Effector CD8-positive, alpha-beta T cell (primary cell): ENCODE measurements around the gene STC2.

Experiments used
- DNase-seq: peaks from one replicate; lab custom pipeline; 2025; lab: John Stamatoyannopoulos, UW

STC2 gene

DNA sequence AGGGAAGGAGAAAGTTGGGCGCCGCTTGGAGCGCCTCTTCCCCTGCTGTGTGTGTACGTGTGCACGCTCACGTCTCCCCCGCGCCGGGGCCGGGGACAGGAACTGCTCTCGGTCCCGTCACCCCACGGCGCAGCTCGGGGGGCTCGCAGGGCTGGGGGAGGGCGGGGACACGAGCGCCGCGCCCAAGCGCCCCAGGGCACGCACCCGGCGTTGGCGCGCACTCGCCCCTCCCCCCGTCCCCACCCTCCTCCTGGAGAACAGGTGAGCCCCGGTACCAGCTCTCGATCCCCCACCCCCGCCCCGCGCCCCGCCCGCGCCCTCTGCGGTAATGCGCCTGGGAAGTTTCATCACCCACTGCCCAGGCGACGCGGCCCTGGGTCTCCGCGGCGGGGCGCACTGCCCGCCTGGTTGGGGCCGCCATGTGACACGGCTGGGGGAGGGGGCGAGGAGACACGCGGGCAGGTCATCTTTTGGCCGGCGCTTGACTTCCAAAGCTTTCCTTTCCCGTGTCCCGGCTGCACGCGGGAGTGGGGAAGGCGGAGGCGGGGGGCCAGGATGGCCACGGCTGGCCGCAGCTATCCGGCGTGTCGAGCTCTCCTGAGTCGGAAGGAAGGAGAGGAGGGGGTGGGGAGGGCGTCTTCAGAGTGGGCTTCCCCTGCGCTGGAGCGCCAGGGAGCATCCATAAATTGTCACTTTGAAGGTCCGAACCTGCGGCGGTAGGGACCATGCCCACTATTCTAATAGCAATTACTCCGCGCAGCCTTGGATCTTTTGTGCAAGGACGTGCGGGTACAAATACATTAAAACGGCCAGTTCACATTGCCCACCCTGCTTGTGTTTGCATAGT lies 1.5 kb upstream of the STC2 start:
- no peak for DNase-seq

DNA sequence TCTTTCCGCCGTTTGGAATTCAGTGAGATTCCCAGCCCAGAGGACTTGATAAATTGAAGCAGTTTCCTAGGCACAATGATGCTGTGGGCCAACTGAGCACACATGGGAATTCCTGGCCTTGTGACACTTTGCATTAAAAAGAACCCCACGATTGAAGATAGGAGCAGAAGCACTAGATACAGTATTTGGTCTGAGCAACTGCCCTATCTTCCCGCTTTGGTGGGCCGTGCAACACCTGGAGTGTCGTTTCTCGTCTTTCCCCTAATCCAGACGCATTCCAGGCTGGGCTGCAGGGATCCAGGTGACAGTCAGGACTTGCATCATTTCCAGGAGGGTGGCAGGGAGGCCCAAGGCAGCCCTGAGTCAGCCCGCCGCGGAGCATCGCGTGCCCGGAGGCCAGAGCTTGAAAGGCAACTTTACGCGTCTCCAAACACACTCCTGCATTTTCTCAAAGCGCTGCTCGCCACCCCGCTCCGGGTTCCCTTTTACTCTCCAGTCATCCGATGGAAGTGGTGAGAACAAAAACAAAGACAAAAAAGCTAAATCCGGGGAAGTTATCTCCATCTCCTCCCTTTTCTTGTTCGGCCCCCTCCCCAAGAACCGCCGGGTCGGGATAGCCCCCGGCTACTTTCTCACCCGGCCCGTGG lies 753 bp upstream of the STC2 start:
- no peak for DNase-seq

DNA sequence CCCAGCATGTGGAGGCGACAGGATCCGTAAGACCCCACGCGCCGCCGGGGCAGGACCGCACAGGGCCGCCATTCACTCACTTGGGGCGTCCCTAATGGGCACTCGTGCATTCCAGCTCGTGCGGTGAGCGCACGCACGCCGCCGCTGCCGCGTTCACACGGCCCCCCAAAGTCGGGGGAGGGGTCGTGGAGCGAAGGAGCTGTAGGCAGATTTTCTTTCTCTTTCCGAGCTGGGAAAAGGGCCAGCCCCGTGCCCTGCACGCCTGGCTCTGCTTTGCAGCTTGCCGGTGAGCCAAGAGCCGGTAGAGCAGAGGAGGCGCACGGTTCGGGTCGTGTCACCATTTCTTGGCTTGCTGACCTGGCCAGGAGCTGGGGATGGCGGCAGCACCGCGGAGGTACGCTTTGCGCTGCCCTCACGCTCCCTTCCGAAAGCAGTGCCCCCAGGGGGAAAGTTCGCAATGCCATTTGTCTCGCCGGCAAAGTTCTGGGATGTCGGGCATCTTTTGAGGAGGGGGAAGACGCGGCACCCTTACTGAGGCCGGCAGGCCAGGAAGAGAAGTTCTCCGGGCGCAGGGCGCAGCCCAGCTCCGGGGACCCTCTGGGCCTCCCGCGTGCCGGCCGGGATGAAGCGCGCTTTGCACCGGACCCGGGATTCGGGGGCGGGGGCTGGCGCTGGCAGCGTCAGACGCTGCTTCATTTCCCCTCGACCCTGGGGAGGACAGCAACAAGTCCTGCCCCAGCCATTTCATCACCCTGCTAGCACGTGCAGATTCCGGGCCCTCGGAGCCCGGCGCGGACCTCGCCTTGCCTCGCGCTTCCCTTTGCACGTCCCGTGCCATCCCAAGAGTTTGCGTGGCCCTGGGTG lies 898 bp downstream of the STC2 start:
- no peak for DNase-seq

DNA sequence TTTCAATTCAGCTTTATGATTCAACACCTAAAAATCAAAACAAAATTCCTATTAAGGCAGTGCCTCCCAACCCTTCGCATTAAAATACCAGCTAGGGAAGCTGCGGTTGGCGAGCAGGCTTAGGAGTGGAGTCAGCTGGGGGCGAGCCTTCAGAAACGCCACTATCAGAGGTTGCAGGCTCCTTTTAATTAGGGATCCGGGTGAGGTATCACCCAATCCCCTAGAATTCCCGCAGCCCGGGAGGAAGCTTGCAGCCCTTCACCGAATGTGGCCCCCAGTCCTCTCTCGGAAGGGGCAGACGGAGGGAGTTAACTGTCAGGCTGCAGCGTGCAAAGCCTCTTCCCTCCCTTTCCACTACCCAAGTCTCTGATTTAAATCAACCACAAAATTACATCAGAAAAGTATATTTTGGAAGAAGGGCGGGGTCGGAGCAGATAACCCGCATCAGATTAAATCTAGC lies 1.7 kb downstream of the STC2 start:
- no peak for DNase-seq

DNA sequence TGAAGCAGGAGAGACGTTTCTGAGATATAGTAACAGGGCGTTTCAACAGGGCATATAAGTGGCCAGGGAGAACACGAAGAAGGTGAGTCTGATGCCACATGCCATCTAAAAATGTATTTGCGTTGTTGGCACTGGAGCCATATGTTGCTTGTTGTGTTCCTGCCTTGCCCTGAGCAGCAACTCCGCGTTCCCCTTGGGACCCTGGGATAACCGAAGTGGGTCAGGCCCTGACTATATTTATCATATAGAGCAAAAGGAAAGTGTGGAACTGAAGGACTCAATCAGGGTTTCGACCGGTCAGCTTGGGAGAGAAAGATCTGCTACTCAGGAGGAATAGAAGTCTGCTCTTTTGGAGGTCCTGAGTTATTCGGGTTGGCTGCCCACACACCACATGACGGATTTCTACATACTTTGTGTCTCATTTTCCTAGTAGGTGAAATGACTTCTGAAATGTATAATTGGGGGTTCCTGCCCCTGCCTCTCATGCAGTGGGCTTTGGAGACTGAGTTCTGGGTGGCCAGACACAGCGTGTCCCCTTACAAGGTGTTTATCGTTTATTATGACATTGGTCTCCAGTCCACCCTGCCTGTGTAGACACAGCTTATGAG lies 3.0 kb downstream of the STC2 start:
- no peak for DNase-seq

DNA sequence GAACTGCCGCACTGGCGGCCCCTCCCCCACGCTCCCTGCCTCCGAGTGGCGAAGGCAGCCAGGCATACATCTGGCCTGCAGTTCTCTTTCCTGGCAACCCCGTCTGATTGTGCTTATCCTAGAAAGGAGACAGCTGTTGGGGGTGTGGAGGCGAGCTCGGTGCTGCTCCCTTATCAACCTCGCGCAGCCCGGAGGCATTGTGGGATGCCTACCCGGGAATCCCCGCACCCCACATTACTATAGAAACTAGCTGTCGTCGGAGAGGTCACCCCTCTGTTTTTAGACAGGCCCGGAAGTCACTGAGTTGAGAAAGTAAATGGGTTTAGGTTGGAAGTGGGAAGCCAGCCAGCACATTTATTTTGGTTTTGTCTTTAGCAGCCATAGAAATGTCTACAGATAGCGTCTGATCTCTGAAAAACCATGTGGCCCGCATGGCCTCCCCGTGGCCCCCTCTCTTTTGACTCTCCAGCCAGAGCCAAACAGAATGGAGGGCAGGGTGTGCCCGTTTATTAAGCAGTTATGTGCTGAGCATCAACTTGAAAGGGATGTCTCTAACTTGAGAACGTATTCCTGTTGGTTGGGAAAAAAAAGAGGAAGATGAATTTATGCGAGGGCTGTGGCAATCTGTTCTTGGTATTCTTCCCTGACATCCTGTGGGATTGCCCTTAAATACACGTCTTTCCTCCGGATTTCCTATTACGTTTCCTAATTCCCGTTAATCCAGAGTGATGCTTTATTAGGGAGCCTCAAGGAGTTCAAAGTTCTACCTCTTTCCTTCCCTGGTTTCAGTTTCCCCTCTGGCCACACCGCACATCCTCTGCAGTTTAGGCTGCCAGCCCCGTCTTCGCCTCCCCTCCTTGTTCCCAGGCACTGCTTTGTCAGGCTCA lies 3.9 kb downstream of the STC2 start:
- no peak for DNase-seq

DNA sequence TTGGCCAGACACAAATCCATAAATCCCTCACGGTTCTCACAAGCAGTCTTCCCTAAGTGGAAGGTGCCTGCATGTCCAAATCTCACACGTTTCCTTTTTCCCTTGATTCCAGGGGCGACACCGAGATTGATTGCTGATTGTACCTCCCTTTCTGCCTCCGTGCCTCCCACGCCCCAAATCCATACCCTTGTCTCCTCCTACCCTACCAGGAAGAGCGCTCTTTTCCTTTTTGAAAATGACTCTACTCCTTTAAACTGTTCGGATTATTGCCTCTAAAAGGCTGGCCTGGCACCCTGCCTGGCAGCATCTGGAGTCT lies 4.5 kb downstream of the STC2 start:
- DNase-seq, result no peak

DNA sequence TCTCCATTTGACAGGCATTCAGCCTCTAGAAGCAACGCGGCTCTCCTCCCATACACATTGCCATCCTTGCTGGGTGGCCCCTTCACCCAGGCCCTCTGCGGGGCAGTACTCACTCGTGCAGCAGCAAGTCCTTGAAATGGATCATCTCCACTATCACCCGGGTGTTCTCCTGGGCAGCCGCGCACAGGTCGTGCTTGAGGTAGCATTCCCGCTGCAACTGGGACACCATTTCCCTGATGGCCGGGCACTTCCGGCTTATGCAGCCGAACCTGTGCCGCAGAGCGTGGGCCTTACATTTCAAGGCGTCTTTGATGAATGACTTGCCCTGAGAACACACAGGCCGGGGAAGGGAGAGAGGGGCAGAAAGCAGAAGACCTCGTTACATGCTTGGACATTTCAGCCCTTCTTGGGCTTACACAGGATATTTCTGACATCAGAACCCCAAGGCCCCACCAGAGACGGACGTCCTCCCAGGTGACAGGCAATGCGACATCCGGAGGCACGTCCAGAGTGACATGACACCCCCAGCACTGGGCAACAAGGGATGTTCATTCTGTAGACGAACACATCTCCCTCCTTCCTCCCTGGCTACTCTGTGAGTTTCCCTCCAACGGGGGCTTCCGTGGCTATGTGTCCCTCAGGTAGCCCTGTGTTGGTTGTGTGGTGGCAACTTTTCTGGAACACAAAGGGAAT lies 5.0 kb downstream of the STC2 start:
- DNase-seq, result no peak

DNA sequence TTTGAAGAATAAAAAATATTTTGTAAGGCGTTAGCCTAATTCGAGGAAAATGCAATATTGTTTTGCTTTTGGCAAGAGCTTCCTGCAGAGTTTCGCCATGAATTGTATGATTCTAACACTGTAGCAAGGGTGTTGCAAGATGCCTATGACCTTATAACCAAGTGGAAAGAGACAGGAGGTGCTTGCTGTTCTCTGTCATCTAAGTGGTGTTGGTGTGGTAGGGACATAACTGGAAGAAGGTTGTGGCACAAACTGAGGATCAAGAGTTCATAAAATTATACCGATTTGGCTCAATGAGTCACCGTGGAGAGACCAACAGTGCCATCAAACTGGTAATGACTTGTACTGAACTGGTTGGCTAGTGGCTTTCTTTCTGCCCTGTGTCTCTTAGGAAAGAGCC lies 6.3 kb downstream of the STC2 start:
- no peak for DNase-seq

DNA sequence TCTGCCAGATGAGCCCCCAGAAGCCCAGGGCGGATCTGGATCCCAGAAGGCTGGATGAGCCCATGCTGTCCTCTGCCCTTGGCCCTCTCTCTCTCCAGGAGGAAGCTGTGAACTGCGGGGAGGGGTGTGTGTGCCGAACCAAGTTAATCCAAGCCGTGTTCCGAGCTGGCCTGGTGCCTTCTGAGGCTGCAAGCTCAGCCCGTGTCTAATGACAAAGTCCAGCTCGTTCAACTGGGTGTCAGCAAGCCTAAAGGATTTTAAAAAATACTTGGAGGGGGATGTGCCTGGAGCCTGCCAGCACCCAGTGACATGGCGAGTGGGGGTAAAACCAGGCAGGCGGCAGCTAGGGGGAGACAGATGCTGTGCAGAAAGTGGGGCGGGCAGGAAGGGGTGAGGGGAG lies 8.0 kb downstream of the STC2 start:
- DNase-seq, result no peak

DNA sequence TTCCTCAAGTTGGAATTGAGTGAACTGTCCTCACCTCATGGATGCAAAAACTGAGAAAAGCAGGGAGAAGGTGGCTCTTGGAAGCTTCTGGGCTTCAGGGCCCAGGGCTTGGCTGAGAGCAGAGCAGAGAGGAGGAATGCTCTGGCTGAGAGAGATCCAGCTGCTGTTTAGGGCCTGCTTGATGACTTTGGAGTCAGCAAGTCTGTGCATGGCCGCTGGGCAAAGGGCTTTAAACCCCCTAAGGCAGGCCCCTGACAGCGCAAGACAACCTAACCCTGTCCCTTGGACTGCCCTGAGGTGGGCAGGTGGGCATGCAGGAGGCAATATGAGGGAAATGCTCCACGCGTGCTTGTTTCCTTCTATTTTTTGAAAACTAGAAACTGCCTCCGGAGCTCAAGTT lies 8.6 kb downstream of the STC2 start:
- no peak for DNase-seq

DNA sequence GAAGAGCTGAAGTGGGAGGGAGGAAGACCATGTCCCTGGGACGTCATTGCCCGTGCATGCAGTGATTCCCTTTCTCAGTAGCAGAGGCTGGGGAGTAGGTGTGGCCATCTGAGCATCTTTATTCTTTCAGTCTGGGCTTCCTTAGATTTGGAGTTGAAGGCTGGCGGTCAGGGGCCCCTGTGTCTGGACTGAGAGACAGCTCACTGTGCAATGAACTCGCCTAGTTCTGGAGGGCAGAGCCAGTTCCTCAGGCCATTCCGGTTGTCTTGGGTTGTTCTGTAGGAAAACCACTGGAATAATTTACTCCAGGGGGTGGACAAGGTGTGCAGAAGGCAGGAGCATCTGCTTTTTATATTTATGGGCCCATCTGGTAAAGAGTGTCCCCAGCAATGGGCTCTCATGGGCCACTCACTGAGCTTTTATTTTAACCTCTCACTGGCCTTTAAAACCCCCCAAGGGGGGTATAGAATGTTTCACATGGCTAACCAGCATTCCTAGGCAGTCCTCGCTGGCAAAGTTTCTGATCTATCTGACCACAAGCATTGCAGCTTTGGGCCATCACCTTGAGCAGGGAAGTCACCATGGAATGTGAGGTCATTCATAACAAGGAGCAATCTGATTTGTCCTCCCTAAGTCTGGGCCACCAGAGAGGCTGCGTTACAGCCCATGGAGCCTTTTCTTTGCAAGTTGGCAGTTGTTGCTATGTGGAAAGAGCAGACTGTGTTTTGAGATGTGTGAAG lies 9.2 kb downstream of the STC2 start:
- DNase-seq, result no peak

DNA sequence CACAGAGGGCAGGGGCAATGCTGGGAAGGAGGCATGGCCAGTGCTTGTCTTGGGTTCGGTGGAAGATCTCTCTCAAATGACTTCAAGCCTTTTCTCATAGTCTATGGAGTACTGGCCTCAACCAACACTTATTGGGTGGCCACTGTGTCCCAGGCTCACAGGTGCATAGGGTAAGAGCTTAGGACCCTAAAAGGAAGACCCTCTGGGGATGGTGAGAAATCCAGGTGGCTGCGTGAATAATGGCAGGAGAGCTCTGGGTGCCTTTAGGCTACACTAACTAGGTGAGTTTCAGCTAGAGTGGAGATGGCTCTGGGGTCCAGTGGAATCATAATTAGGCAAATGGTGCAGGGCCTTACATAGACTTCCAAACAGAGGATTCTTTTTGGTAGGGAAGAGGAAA lies 9.9 kb downstream of the STC2 start:
- DNase-seq, result no peak

DNA sequence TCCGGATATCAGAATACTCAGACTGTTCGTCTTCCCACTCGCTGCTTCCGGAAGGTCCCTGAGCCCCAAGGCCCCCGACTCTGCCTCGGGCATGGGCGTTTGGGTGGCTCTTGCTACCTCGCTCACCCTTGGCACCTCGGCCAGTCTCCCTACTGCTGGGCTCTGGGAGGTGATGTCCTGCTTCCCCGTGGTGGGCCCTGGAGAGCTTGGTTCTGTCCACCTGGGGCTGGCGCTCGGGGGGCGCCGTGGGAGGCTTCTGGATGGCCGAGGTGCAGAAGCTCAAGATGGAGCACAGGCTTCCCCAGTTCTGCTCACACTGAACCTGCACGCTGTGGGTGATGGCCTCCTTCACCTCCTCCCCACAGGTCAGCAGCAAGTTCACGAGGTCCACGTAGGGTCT lies 10.4 kb downstream of the STC2 start:
- no peak for DNase-seq

DNA sequence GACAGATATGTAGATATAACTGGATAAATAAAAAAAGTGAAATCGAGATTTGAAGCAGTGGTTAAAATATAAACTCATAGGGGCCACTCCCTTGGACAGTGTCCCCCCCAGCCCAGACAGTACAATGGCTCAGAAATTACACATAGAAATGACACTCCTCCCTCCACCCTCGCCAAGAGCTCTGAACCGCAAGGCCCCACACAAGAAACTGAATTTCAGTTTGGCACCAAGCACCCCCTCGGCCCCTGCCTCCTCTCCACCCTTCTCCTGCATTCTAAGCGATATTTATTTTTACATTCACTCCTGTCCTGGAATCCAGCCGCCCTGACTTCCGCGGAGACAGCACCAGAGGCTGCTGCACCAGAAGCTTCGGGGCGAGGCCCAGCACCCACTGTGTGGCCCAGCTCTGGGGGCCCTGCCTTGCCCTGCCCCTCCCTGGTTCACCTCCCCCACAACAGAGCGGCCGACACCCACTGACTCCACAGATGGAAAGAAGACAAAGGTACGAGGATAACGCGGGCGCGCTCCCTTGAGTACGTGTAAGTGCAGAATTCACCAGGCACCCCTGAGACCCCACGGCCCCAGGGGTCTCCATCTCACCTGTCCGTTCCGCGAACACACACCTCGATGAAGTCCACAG lies 11.0 kb downstream of the STC2 start:
- DNase-seq, result no peak

DNA sequence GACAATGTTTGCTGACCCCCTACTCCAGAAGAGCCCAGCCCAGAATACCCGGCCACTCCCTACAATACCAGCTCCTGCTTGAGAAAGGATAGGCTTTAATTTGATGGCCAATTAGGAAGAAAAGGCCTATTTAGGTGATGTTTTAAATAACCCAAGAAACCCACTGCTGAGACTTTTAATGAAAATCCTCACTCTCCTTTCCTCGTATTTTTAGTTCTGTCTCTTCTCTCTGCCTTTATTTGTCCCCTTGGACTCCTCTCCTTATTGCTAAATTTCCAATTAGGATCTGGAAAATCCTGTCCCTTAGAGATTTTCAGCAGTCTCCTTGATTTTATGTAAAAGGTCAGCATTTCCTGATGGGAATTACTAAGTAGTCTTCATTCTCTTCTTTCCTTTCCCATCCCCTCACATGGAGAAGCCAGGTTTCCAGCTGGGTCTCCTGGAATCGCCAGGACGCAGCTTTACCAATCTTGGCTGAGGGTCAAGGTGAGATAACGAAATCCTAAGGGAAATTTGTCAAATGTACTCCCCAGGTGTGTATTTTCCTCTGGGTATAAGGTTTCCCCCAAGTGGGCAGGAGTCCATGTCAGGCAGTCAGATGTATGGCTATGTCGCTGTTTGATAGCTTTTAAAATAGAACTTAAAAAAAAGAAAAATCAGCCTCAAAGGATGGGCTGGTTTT lies 11.7 kb downstream of the STC2 start:
- DNase-seq, result no peak

DNA sequence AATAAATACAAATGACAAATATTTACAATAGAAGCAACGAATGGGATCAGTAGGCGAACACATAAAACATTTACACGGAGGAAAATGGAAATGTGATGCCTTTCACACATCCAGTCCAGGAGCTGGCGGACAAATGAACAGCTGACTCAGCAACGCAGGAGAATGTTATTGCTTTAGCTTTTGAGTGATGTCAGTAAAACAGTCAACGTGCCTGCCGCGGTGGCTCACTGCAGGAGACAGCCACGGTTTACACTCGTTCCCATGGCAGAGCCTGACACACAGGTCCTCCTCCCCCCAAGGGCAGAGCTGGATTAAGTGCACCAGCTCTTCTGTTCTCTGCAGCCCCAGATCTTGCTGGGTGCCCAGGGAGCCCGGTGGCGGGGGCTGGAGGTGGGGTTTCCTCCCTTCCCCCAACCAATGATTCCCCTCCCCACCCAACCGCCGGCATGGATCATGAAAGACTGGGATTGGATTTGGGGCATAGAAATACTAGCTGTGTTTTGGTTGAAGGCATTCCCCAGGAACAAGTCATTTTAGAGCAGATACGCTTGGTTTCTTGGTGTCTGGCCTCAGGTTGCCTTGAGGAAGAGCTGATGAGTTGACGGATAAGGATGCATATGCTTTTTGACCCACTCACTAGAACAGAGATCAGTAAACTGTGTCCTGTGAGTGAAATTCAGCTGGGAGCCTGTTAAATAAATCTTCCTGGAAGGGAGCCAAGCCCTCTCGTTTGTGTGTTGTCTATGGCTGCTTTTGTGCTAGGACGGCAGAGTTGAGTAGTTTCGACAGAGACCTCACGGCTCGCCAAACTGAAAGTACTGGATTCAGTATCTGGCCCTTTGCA lies 12.5 kb downstream of the STC2 start:
- no peak for DNase-seq
